A549 treated with ZK216348 at 1 μM for 4 hours (cell line): ENCODE data around the gene PLG. TPM values are rescaled to one million over a fixed set of nuclear protein-coding genes. Genes with fewer than 3 reads are reported as not detected.

Experiments used
- total RNA-seq: library from RNA; stranded (reverse); fragments of 200-300 nt; extraction: Qiagen RNA extraction; gene quantifications from 5 replicates; pipeline ENCODE4 v1.2.3, GENCODE V29; 2022; ENCODE audit warnings: low read depth

PLG gene
- total RNA-seq: not detected in 5 replicates

GRCh38 chr6:160701918-160702680, at the start of gene PLG:
Gene PLG, plus strand, starts transcription at chr6:160702244. Its CDS starts 61 bp downstream, at chr6:160702305.

GRCh38 chr6:160664198-160664597, 37.8 kb upstream of the PLG start, which contains the start of gene LPA:
Gene LPA, minus strand, starts transcription at chr6:160664275. Its CDS starts 61 bp downstream, at chr6:160664214.

Other genes with a start within 250 kb of the PLG start
- 0.05 TPM in 1 of 5 replicates, not detected in the others for gene LPA, start 38.0 kb upstream of the PLG start, total RNA-seq